Fibroblast of skin of left biceps (primary cell): ENCODE measurements around the gene NEK6.

ENCODE experiments used
- DNase-seq, 2 experiments: peaks; one replicate each; pipeline ENCODE4 v3.0.0-alpha.2; 2013; ENCODE audit warnings: low read depth in 2 of 2

NEK6 gene

GRCh38 chr9:124373851-124374250 is 116.1 kb downstream of the NEK6 start:
- DNase-seq, result no peak

GRCh38 chr9:124375726-124376125 is 118.0 kb downstream of the NEK6 start:
- no peak for DNase-seq

- no peak for DNase-seq
These were observed 118.6 kb downstream of the NEK6 start for GRCh38 chr9:124376329-124376728.

GRCh38 chr9:124377551-124378406 is 120.0 kb downstream of the NEK6 start:
- no peak for DNase-seq

GRCh38 chr9:124381170-124381945 is 123.6 kb downstream of the NEK6 start:
- DNase-seq, result no peak

- DNase-seq, result no peak
These were observed 126.5 kb downstream of the NEK6 start for GRCh38 chr9:124384210-124384609.

GRCh38 chr9:124384846-124385245 is 127.1 kb downstream of the NEK6 start:
- DNase-seq, result no peak

GRCh38 chr9:124385623-124386022 is 127.9 kb downstream of the NEK6 start:
- no peak for DNase-seq

- no peak for DNase-seq
These were observed 128.5 kb downstream of the NEK6 start for GRCh38 chr9:124386201-124386600.

- no peak for DNase-seq
These were observed 130.7 kb downstream of the NEK6 start for GRCh38 chr9:124388275-124389048.

GRCh38 chr9:124389146-124389939 is 131.6 kb downstream of the NEK6 start:
- DNase-seq, result no peak

GRCh38 chr9:124390794-124391658 is 133.3 kb downstream of the NEK6 start:
- DNase-seq, result peak; percentile 31 to 36

- no peak for DNase-seq
These were observed 134.6 kb downstream of the NEK6 start for GRCh38 chr9:124392254-124392870.

- DNase-seq, result peak; percentile 66 to 67
These were observed 135.2 kb downstream of the NEK6 start for GRCh38 chr9:124392871-124393460.

GRCh38 chr9:124394167-124394566 is 136.4 kb downstream of the NEK6 start:
- DNase-seq, result no peak

- DNase-seq, result no peak
These were observed 136.8 kb downstream of the NEK6 start for GRCh38 chr9:124394596-124394995.

GRCh38 chr9:124395826-124396225 is 138.1 kb downstream of the NEK6 start:
- no peak for DNase-seq

GRCh38 chr9:124398191-124398935 is 140.6 kb downstream of the NEK6 start:
- no peak for DNase-seq
